GM19395 (cell line): ENCODE measurements around the gene ARHGAP24.

Experiments used
- ATAC-seq: cut with Tn5 transposase; IDR thresholded peaks from one replicate; pipeline ENCODE4 v1.9.1; 2021; ENCODE audit warnings: mild to moderate bottlenecking, moderate library complexity; ENCODE audit not compliant: unreplicated experiment

Gene ARHGAP24

DNA sequence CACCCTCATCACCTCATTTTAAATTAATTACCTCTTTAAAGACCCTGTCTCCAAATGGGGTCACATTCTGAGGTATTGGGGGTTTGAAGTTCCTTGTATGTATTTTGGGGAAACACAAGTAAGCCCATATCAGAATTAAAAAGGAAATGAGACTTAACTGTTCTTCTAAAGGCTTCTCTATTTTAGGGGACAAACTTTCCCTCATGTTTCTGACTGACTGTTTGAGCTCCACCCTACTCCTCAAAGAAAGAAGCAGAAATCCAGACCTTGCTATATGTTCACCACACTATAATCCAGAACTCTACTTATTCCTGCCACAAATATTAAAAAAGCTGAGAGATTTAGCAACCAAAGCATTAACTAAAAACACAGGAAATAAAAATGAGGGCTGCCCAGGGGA, 258.8 kb downstream of the ARHGAP24 start:
- ATAC-seq, result no peak

DNA sequence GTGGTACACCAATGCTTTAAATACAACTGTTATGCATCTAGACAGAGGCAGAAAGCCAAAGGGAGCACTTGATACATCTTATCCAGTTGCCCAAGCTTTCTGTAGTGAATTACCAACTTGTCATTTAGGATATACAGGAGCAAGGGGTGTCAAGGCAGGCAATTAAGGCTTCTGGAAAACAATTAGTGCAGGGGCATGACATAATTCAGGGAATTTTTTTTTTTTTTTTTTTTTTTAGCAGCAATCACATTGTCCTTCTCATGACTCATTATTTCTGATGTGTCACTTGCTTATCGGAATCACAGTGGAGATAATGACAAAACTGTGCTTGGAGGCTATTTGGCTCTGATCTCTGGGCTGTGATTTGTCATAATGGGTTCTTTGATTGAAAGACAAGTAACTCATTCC, 259.5 kb downstream of the ARHGAP24 start:
- no peak for ATAC-seq

DNA sequence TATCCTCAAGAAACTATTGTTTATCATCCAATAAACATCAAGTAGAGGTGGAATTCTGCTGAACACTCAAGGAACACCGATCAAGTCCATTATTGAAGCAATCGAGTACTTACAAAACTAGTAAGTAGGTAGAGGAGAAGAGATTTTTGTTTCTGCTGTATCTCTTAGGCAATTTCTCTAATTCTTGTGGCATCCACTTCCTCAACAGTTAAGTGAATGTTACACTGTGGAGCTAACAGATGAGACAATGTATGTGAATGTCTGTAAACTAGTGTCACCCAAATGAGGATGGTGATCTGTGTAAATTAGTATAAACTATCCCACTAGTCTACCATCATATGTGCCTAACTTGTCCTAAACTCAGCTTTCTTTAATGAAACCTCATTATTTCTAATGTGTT, 261.6 kb downstream of the ARHGAP24 start:
- no peak for ATAC-seq

DNA sequence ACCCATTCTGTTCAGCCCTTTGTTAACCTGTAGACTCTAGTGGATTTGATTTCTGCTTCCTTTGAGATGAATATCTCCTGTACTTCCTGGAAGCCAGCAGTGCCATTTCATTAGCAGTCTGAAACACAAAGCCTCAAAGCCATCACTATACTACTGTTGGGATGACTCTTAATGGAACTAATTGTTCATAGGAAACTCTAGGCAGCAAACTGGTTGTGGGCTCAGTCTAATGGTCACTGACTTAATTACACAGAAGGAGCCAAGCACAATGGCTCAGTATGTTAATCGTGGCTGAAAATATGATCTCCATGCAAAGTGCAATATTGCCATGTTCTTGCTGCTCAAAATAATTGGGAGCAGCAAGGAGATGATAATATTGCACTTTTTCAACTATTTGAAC, 262.3 kb downstream of the ARHGAP24 start:
- no peak for ATAC-seq

DNA sequence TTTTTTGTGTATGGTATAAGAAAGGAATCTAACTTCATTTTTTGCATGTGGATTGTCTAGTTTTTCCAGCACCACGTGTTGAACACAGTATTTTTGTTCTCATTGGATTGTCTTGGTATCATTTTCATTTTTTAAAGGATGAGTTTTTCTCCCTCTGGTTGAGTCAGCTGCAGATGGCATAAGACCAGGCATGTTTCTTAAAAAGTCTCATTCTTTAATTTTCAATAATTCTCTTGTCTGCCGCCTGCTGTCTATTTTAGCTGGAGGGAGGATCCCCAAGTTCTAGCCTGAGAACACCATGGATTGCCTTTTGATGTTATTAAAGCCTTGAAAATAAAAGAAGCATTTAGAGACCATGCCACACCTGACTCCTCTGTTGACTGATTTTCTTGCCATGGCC, 263.8 kb downstream of the ARHGAP24 start:
- no peak for ATAC-seq

DNA sequence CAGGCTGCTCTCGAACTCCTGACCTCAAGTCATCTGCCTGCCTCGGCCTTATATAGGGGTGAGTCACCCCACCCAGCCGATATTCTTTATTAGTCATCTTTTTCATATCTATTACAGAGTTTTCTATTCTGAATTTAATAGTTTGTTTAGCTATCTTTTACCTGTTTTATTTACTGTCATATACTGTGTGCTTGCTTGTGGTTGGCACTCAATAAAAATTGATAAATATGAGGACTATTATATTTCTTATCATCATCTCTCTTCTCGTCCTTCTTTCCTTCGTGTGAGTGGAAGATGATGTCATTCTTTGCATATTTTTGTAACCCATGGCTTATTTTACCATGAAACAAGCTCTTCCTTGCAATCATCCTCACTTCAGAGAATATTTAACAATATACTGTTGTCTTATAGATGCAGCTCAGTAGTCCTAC, 265.5 kb downstream of the ARHGAP24 start:
- ATAC-seq, result no peak

DNA sequence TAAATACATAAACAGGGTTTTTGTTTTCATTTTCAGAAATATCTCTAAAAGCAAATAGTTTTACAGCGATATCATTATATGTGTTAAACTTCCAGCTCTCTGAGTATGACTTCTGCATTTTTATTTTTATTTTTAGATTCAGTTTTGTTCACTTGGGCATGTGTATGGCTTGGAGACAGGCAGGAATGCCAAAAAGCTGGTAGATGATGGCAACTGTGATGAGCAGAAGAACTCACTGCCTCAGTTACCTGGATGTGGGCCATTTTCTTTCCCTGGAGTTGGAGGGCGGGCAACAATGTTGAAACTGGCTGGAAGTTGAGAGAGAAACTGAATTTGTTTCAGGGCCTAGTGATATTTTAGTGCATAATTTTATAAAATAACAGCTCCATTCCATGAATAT, 266.4 kb downstream of the ARHGAP24 start:
- ATAC-seq, result no peak

DNA sequence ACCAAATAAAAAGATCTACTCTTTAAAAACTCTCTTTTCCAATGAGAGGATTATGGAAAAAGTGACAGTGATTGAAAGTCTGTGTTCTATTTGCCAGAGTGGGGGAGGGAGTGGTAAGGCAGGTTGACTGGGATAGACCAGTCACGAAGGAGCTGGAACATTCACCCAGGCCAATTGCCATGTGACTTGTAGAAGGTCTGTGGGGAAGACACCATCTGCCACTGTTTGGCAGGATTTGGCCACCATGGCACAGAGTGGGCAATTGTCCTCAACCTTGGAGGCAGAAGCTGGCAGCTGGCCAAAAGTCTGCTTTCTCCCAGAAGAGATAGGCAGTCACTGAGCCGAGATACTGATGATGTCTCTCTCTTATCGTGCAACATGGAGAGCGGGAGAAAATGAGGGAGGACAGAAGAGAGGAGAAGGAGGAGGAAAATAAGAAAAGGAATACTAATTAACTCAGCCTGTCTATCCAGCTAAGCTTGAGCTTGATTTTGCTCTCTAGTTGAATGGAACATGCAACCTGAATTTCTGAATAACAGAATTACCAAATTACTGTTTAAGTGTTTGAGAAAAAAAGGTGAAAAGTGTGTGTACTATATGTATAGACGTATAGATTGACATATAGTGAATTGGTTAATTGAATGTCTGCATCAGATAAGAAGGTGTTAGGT, 267.1 kb downstream of the ARHGAP24 start:
- no peak for ATAC-seq

DNA sequence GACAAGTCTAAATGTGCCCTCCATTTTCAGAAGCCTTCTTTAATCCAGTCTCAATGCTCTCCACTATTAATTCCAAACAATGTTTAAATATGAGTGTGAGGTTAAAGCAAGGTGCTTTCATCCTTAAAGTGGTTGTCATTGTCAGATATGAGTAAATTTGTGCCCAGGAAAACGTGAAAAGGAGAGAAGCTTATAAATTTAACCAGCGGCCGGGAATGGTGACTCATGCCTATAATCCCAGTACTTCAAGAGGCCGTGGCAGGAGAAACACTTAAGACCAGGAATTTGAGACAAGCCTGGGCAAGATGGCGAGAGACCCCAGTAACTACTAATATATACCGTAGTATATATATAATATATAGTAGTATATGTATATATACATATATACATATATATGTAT, 270.0 kb downstream of the ARHGAP24 start:
- no peak for ATAC-seq

DNA sequence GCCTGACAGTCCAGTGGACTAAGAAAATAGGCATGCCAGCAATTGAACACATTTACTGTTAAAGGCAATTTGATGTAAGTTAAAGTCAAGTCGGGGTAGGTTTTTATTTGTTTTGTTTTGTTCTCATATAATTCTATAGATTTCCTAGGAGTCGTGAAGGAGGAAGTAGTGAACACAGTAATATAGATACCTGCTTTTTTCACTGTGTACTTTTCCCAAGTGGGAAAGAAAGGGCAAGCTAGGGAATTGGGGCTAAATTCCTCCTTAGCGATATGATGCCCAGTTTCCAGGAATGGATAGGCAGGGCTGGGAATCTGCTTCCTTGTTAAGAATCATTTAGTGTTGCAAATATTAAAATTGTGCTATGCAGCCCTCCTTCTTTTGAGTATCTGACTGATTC, 271.0 kb downstream of the ARHGAP24 start:
- no peak for ATAC-seq

DNA sequence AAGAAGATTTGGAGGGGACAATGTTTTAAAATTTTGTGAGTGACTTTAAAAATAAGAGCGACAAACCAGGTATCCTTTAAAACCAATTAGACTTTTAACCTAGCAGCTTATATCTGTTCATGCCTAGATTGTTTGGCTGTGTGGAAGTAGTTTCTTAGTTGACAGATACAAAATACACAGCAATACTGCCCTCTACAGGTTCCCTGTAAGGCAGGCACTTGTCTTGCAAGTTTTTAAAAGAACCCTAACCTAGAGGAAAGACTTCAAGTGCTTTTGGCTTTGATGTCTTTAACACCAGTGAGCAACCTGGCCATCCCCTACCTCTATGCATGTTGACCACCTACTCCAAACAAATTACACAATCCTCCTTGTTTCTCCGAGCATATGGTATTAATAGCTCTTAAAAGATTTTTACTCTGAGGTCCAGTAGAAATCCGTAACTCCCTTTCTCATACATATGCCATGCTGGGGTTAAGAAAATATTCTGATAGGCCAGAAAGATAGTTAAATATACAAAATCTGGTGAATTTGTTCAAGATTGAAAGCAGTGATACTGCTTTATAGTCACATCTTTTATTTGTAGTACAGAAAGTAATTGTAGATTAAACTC, 273.0 kb downstream of the ARHGAP24 start:
- peak; percentile 75 for ATAC-seq

DNA sequence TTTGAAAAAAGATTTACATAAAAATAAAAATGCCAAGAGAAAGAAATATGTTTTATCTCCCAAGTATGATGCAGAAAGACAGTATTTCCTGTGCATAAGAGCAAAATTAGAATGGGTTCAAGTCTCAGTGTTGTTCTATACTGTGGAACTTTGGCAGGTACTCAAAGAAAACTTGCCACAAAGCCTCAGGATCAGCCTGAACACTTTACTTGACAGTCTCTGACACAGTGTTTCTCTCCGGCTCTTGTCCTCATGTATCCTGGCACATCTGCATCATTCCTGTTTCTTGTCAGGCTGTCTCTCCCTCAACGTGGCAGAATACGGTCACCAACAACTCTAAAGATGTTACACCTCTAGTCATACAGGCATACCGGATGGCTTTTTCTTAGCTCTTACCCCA, 273.7 kb downstream of the ARHGAP24 start:
- no peak for ATAC-seq

DNA sequence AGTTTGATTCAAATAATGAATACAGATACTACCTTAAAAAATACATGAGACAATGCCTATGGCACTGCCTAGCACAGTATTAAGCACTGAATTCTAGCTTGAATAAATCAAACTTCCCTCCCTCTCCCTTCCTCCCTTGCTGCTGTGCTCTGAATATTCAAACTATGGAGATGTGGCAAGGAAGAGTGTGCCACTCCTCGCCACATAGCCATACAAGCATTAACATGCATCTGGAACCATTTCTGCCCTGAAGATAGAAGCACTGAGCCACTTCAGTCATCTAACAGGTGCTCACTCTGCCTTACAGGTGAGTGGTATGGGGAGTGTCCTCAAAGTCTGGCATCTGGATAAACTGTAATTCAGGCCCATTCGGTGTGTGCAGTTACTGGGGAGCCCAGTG, 276.9 kb downstream of the ARHGAP24 start:
- no peak for ATAC-seq

DNA sequence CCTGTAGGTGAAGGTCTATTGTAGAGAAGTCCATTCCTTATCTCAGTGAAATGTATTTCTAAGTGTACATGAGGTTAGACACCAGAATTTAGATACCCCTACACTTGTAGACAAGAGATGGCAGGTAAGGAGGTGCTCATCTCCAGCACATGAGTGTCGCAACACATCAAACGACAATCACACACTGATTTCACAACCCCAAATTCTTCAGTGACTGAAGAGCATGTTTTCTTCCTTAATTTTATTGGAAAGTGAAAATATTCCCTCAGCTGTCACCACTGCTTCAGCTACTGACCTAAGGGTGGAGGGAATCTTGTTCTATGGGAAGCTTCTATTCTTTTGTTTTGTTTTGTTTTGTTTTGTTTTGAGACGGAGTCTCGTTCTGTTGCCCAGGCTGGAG, 280.3 kb downstream of the ARHGAP24 start:
- no peak for ATAC-seq

DNA sequence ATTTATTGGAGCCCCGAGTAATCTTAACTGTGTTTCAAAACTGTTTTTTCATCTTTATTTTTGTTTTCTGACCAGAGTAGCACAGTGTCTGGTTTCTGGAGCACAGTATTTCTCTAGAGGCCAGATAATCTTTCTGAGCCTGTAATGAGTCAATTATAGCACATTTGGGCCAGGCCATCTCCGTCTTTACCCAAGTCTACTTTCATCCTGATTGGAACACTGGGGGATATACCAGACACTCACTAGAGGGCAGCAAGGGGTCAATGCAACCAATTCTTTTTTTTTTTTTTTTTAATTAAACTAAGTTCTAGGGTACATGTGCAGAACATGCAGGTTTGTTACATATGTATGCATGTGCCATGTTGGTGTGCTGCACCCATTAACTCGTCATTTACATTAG, 282.0 kb downstream of the ARHGAP24 start:
- ATAC-seq, result peak; percentile 66

DNA sequence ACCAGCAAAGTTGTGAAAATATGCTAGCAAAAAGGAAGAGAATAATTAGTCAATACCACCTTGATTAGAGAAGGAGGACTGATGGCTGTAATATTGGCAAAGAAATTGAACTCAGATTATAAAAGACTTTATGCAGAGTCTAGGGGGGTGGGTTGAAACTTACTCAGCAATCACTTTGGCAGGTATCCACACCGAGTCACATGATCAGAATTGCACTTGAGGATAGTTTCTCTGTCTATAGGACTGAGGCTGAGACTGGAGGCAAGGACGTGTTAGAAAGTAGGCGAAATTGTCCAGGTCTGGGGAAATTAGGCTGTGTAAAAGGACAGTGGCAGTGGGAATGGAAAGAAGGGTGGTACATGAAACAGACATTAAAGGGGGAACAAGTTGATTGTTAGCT, 284.4 kb downstream of the ARHGAP24 start:
- no peak for ATAC-seq

DNA sequence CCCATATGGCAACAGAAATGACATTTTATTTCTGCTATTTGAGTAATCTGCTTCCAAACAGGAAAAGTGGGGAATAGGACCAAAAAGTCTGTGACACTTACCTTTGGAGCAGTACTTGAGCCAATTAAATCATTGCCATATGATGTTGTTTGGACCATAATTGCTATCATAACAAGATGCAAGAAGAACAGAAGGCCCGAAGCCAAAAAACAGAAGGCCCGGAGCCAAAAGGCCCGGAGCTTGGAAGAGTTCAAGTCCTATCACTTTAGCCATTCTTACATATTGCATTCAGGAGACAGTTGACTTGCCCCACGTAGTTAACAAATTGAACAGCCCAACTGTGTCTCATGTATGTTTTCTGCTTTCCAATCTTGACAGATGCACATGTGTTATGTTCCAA, 285.6 kb downstream of the ARHGAP24 start:
- no peak for ATAC-seq

DNA sequence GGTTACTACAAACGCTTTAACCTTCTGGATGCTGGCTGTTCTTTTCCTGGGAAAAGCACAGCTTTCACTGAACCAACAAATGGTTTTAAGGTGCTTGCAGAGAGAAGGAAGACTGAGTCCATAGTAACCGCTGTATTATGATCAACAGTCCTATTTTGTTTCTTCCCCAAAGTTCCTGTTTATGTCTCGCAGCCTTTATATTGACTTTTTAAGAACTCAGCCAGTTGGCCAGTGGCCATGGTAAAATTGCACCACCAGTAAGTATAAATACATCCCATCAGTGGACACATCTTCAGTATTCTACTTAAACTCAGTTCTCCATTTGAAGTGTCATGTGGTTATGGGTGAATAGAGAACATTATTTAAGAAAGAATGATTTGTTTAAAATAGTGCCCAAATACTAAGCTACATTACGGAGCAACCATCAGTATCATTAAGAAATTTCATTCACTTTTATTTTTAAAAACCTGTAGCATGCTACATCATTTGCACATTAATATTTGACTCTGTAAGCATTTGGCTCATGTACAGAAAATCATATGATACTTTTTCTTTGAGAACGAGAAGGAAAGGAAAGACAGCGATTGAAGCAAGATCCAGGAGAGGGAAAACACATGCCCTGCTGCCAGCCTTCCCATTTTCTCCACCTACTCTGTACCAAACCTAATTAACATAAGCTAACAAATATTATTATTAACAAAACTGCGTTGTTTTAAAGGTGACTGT, 287.0 kb downstream of the ARHGAP24 start:
- ATAC-seq, result no peak

DNA sequence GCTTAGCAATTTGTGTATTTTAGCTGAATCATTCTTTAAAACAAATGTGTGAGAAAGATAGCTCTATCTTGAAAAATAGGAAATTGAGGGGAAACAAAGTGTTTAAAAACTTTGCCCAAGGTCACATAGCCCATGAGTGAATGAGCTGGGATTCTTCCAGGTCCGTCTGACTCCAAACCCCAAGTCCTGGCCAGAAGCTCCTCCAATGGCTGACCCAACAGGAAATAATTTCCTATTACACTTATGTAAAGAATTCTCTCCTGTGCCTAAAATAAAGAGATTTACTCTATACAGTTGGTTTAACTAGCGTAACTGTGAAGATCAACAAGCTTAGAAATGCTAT, 287.6 kb downstream of the ARHGAP24 start:
- ATAC-seq, result no peak

DNA sequence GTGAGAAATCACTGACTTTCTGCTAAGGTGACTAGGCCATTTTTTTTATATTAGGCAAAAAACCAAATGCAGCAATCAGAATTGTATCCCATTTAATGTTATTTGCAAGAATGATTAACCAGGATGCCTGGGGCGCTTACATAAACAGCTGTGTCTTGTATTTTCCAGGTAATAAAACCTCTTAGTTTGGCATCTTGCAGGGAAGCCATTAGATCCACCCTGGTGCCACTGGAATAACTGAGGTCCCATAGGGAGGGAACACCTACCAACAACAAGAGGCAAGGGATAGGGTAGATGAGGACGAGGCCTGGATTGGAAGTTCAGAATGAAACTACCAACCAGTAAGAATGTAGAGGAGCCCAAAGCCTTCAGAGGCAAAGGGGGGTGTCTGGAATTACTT, 288.3 kb downstream of the ARHGAP24 start:
- no peak for ATAC-seq

DNA sequence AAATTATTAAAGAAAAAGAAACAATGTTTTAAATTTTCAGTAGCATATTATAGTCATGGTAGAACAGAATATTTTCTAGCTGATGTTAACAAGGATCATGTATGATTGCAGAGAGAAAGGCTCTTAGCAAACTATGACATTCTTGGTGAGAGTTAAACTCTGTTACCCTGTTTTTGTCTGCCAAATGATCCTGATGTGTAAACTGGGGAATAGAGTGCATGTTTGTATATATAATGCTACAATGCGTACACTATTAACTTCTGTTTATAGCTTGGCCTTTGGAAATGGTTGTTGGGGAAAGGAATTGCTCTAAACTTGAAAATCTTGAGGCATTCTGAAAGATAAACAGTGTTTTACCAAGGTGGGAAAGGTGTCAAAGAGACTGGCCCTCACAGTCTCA, 292.7 kb downstream of the ARHGAP24 start:
- no peak for ATAC-seq

DNA sequence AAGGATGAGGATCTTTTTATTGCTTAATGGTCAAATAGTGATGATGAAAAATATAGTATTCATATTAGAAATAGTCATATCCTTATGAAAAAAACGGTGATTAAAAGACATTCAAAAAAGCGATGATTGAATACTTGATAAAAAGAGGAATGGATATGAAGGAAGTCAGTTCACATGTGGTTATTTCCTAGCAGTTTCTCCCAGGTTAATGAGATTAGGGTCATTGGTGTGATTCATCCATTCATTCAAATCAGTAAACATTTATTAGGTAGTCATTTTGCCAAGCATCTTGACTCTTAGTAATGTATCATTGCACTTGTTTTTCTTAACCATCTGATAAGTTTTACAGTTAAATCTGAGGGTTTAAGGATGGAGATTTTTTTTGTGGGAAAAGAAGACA, 294.1 kb downstream of the ARHGAP24 start:
- no peak for ATAC-seq
